OCI-LY1 (cell line): Measurements from ENCODE around the gene ADAM12.

Source experiments
- H2AFZ ChIP-seq: fragments of 200-600 bp; sonication (generic), shearing (Covaris generic); 2 replicates; pipeline ENCODE4 v1.6.0; 2014; ENCODE audit warnings: antibody characterized with exemption, mild to moderate bottlenecking, low read length
- H3F3A ChIP-seq: fragments of 200-600 bp; sonication (generic), shearing (Covaris generic); 2 replicates; pipeline ENCODE4 v1.6.0; 2014; ENCODE audit warnings: mild to moderate bottlenecking, antibody characterized with exemption, low read length, moderate library complexity; ENCODE audit not compliant: insufficient read depth
- H3K27ac ChIP-seq: fragments of 200-600 bp; sonication (generic); 2 replicates; pipeline ENCODE4 v1.5.1; 2014; ENCODE audit warnings: low read length, mixed run types, mild to moderate bottlenecking, low read depth; ENCODE audit not compliant: poor library complexity, severe bottlenecking
- H3K27me3 ChIP-seq: fragments of 200-600 bp; sonication (generic); 2 replicates; pipeline ENCODE4 v1.6.0; 2014; ENCODE audit warnings: antibody characterized with exemption, mild to moderate bottlenecking, low read length, moderate library complexity; ENCODE audit not compliant: insufficient read depth
- H3K36me3 ChIP-seq: fragments of 200-600 bp; sonication (generic); 2 replicates; pipeline ENCODE4 v1.6.1; 2014; ENCODE audit warnings: mild to moderate bottlenecking, antibody characterized with exemption, low read length, moderate library complexity, mixed read lengths; ENCODE audit not compliant: insufficient read depth
- H3K4me1 ChIP-seq: fragments of 200-600 bp; sonication (generic); 2 replicates; pipeline ENCODE4 v1.5.1; 2014; ENCODE audit warnings: mild to moderate bottlenecking, low read length, moderate library complexity; ENCODE audit not compliant: insufficient read depth, severe bottlenecking
- H3K4me2 ChIP-seq: fragments of 200-600 bp; sonication (generic), shearing (Covaris generic); 2 replicates; pipeline ENCODE4 v1.6.1; 2014; ENCODE audit warnings: low read length
- H3K4me3 ChIP-seq: fragments of 200-600 bp; sonication (generic); 2 replicates; pipeline ENCODE4 v1.5.1; 2014; ENCODE audit warnings: low read length, low read depth, mild to moderate bottlenecking, mixed read lengths; ENCODE audit not compliant: poor library complexity, severe bottlenecking
- H3K79me2 ChIP-seq: fragments of 200-600 bp; shearing (Covaris generic); 2 replicates; pipeline ENCODE4 v1.6.1; 2016; ENCODE audit warnings: mixed run types, low read length, mixed read lengths; ENCODE audit not compliant: insufficient read depth
- H3K9ac ChIP-seq: fragments of 200-600 bp; sonication (generic), shearing (Covaris generic); 2 replicates; pipeline ENCODE4 v1.6.1; 2014; ENCODE audit warnings: mild to moderate bottlenecking, low read length, mixed read lengths
- H3K9me2 ChIP-seq: fragments of 200-600 bp; sonication (generic), shearing (Covaris generic); 2 replicates; pipeline ENCODE4 v1.6.1; 2014; ENCODE audit warnings: low read depth, mild to moderate bottlenecking, low read length, mixed read lengths
- H3K9me3 ChIP-seq: fragments of 200-600 bp; shearing (Covaris generic); 2 replicates; pipeline ENCODE4 v1.6.1; 2014; ENCODE audit warnings: low read length, mixed read lengths
- H4K20me1 ChIP-seq: fragments of 200-600 bp; sonication (generic), shearing (Covaris generic); 2 replicates; pipeline ENCODE4 v1.6.0; 2016; ENCODE audit warnings: mild to moderate bottlenecking, low read length; ENCODE audit not compliant: insufficient read depth
- EZH2 ChIP-seq: fragments of 200-600 bp; sonication (generic), shearing (Covaris generic); IDR thresholded peaks from 2 replicates; pipeline ENCODE4 v1.8.0; 2017; ENCODE audit warnings: borderline replicate concordance, mixed run types, mild to moderate bottlenecking, antibody characterized with exemption, low read length, moderate library complexity, mixed read lengths
- TF ChIP-seq, protein P1 (sequence below): fragments of 200-600 bp; sonication (generic), shearing (Covaris generic); IDR thresholded peaks from 2 replicates; pipeline ENCODE4 v1.5.1; 2017; ENCODE audit warnings: mild to moderate bottlenecking, antibody characterized with exemption, low read length, moderate library complexity, mixed read lengths

Gene ADAM12

DNA sequence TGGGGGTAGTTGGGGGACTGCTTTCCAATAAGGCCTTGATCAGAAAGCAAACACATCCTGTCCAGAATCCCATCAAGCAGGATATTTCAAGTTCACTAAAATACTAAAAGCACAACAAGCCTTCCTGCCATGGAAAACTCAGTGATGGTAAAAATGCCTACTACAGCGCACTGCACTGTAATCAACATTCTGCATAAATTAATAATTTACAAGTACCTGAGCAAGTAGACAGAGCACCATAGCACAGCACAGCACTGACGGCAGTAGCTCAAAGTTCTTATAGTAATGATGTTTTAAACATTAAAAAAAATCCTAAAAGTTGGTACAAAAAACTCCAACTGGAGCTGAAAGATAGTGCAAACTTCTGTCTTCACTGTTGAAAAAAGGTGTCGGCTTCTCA is 371.4 kb downstream of the ADAM12 start:
- no peak overlapping the region for H3K4me2 ChIP-seq
- no peaks in the 10 kb centered on the region for H3K9me3 ChIP-seq
- TF ChIP-seq EZH2, result no peak
- TF ChIP-seq, protein P1, sequence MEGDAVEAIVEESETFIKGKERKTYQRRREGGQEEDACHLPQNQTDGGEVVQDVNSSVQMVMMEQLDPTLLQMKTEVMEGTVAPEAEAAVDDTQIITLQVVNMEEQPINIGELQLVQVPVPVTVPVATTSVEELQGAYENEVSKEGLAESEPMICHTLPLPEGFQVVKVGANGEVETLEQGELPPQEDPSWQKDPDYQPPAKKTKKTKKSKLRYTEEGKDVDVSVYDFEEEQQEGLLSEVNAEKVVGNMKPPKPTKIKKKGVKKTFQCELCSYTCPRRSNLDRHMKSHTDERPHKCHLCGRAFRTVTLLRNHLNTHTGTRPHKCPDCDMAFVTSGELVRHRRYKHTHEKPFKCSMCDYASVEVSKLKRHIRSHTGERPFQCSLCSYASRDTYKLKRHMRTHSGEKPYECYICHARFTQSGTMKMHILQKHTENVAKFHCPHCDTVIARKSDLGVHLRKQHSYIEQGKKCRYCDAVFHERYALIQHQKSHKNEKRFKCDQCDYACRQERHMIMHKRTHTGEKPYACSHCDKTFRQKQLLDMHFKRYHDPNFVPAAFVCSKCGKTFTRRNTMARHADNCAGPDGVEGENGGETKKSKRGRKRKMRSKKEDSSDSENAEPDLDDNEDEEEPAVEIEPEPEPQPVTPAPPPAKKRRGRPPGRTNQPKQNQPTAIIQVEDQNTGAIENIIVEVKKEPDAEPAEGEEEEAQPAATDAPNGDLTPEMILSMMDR, result no peak
- H3K9me2 ChIP-seq, result no peaks in the 10 kb centered on the region
- H2AFZ ChIP-seq, result no peak overlapping the region
- H3F3A ChIP-seq, result no peaks in the 10 kb centered on the region
- no peak overlapping the region for H3K27ac ChIP-seq
- H3K4me3 ChIP-seq, result no peak overlapping the region
- no peak overlapping the region for H3K9ac ChIP-seq
- 0 out of 2 replicates have a peak, but pooled peaks cover under 1% of the 10 kb centered on the region for H3K27me3 ChIP-seq
- H3K4me1 ChIP-seq, result no peaks in the 10 kb centered on the region
- no peaks in the 10 kb centered on the region for H4K20me1 ChIP-seq
- H3K36me3 ChIP-seq, result no peaks in the 10 kb centered on the region
- no peaks in the 10 kb centered on the region for H3K79me2 ChIP-seq

DNA sequence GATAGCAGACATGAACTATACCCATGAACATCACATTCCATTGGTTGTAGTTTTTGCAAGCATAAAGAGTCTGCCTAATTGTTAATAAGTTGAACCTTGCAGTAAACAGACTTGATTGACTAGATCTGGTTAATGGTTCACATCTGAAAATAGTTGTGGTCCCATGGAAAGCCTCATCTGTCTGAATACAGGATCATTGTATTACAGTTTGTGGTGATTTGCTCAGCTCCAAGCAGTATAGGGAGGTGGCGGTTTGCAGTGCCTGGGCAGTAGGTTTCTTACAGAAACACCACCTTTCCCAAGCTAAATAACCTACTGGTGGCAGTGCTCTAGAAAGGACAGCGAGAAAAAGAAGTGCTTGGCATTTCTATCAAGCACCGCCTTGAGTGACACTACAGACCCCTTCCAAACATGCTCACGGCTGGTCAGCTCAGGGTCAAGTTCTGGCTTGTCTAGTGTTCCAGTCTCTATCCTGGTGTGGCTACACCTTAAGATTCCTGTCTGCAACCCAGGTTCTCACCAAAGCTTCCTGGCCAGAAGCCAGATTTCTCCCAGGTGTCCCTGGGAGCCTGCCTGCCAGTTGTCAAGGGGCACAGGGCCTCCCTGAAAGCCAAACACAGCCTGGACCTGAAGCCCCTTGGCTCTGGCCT is 372.0 kb downstream of the ADAM12 start:
- Histone ChIP-seq H3K79me2 (no peaks in the 10 kb centered on the region), H3K9ac (no peak overlapping the region), H3K27me3 (no peaks in the 10 kb centered on the region), H3F3A (no peaks in the 10 kb centered on the region), H3K4me1 (no peaks in the 10 kb centered on the region), H3K4me2 (no peak overlapping the region), H3K9me2 (no peaks in the 10 kb centered on the region), H3K4me3 (no peak overlapping the region), H3K27ac (no peak overlapping the region), H2AFZ (no peak overlapping the region), H3K9me3 (no peaks in the 10 kb centered on the region), H3K36me3 (no peaks in the 10 kb centered on the region), H4K20me1 (no peaks in the 10 kb centered on the region)
- no peak for TF ChIP-seq EZH2
- TF ChIP-seq, protein P1, result no peak

DNA sequence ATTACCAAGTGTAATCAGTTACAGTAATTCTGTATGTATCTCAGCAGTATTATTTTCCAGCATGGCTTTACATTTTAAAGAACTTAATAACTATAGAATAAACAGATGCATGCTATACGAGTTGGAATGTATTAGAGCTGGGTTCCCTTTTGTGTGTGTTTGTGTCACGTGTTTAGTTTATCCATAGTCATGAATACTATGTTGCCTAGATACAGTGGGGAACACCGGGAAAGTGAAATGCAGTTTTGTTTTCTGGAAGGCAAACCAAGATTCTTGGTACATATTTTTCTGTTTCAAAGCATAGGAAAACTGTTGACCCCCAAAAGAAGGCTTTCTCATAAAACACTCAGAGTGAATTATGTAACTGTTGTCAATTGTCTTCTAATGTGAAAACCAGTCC is 372.9 kb downstream of the ADAM12 start:
- Histone ChIP-seq H3F3A (no peaks in the 10 kb centered on the region), H3K36me3 (no peaks in the 10 kb centered on the region), H3K9ac (no peak overlapping the region), H3K4me2 (no peak overlapping the region), H3K9me2 (no peaks in the 10 kb centered on the region), H3K27me3 (no peaks in the 10 kb centered on the region), H3K9me3 (no peaks in the 10 kb centered on the region), H3K79me2 (no peaks in the 10 kb centered on the region), H3K27ac (no peak overlapping the region), H4K20me1 (no peaks in the 10 kb centered on the region), H3K4me1 (no peaks in the 10 kb centered on the region), H2AFZ (no peak overlapping the region), H3K4me3 (no peak overlapping the region)
- TF ChIP-seq, protein P1, result no peak
- no peak for TF ChIP-seq EZH2
